Kidney (tissue), 14 donors: ENCODE results near the gene FBXL7. TPM values are rescaled to one million over a fixed set of nuclear protein-coding genes. Genes with fewer than 3 reads are reported as not detected.

ENCODE experiments used
- DNase-seq, 5 donors: peaks; one replicate each; pipeline ENCODE4 v3.0.0-alpha.2; 2013 to 2020
- FAIRE-seq: peaks from 2 replicates; lab custom pipeline; 2012; peaks lifted over from hg19 to GRCh38; lab: Jason Lieb, UNC
- H3K27ac ChIP-seq, 2 donors: one replicate each; pipeline ENCODE4 v1.7.0; 2013; ENCODE audit warnings: low read depth in 2 of 2, low read length in 2 of 2, inconsistent platforms in 1 of 2
- H3K27me3 ChIP-seq: one replicate; pipeline ENCODE4 v1.7.1; 2013; ENCODE audit warnings: low read length, inconsistent platforms; ENCODE audit not compliant: control insufficient read depth, insufficient read depth
- H3K36me3 ChIP-seq, 3 donors: one replicate each; pipeline versions ENCODE4 v1.7.0 to v1.7.1; 2013; ENCODE audit warnings: low read length in 3 of 3, control low read depth in 1 of 3, inconsistent platforms in 1 of 3; ENCODE audit not compliant: insufficient read depth in 3 of 3, control insufficient read depth in 2 of 3
- H3K4me1 ChIP-seq, 3 donors: one replicate each; pipeline versions ENCODE4 v1.7.0 to v1.7.1; 2013; ENCODE audit warnings: low read length in 3 of 3, inconsistent platforms in 1 of 3, low read depth in 1 of 3; ENCODE audit not compliant: control insufficient read depth in 2 of 3, insufficient read depth in 2 of 3
- H3K4me3 ChIP-seq, 3 donors: one replicate each; pipeline versions ENCODE4 v1.7.0 to v1.8.1; 2013; ENCODE audit warnings: low read length in 3 of 3, control low read depth in 1 of 3, inconsistent platforms in 1 of 3
- H3K9ac ChIP-seq, 3 donors: one replicate each; pipeline versions ENCODE4 v1.7.0 to v1.7.1; 2013; ENCODE audit warnings: low read length in 3 of 3, control low read depth in 1 of 3, inconsistent platforms in 1 of 3
- H3K9me3 ChIP-seq, 3 donors: one replicate each; pipeline versions ENCODE4 v1.7.0 to v1.7.1; 2013; ENCODE audit warnings: low read length in 3 of 3, control low read depth in 1 of 3, inconsistent platforms in 1 of 3; ENCODE audit not compliant: control insufficient read depth in 2 of 3, insufficient read depth in 1 of 3
- CTCF ChIP-seq: IDR thresholded peaks from 3 replicates; pipeline ENCODE4 v1.5.1; 2012; ENCODE audit warnings: mild to moderate bottlenecking, moderate library complexity, borderline replicate concordance; ENCODE audit not compliant: insufficient read depth; ENCODE audit errors: extremely low read depth
- intact Hi-C: fragments of 100-400 bp; cut with DNase I; formaldehyde crosslinking; loops from one replicate; pipeline ENCODE4 v1.11.1; 2022
- polyA plus RNA-seq: library from polyadenylated mRNA; stranded (reverse); fragments of 350-450 nt; fragmentation: Illumina TruSeq; extraction: RNeasy Lipid Tissue Mini Kit (QIAGEN cat#74804); gene quantifications from one replicate; pipeline ENCODE4 v1.2.3, GENCODE V29; 2014; ENCODE audit warnings: low read depth, low replicate concordance; ENCODE audit not compliant: insufficient read depth
- total RNA-seq: library from RNA; stranded (reverse); fragmentation: NEBNext Ultra II Directional; extraction: Animal tissue kit (Norgen Biotek cat#: 25700); gene quantifications from one replicate; pipeline ENCODE4 v1.2.1, GENCODE V29; 2021
- donor health status: control.
- donor health status: control.
- donor health status: control.
- donor health status: control.
- donor health status: control.
- donor health status: DM: yes; HTN: yes; CAD: no.
- donor health status: Normal renal cell carcinoma (clear cell type).

Gene FBXL7
- total and polyA plus RNA-seq, 2 donors from 2014 or later = 3.9 to 6.1 TPM

DNA sequence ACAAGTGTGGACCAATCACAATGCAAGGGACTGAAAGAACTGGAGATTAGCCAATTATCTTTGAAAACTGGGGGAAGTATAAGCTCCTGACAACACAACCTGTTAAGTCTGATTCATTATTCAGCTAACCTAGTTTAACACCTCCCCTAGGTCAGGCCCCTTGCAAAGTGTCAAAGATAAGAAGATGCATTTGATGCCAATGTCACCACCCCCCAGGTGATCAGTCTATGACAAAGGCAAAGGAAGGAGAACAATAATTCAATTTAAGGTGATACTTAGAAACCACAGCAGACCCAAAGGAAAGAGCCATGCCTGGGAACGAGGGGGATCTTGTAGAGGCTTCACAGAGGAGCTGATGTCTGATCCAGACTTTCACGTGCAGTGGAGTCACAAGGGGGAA is 137.9 kb downstream of the FBXL7 start:
- Histone ChIP-seq H3K9me3 (no peaks in the 10 kb centered on the region), H3K36me3 (no peaks in the 10 kb centered on the region), H3K4me1 (no peaks in the 10 kb centered on the region), H3K27me3 (no peaks in the 10 kb centered on the region), H3K27ac (no peak overlapping the region), H3K9ac (no peak overlapping the region), H3K4me3 (no peak overlapping the region)
- TF ChIP-seq CTCF = no peak
- intact Hi-C loops = no loop called here
- FAIRE-seq (no peak), DNase-seq (no peak)

GRCh38 chr5:15638296-15638695 is 138.3 kb downstream of the FBXL7 start:
- no peak for TF ChIP-seq CTCF
- DNase-seq = no peak
- no peak overlapping the region for H3K4me3 ChIP-seq
- H3K27me3 ChIP-seq = no peaks in the 10 kb centered on the region
- no peaks in the 10 kb centered on the region for H3K36me3 ChIP-seq
- intact Hi-C loops = no loop called here
- H3K27ac ChIP-seq = no peak overlapping the region
- no peaks in the 10 kb centered on the region for H3K4me1 ChIP-seq
- H3K9ac ChIP-seq = no peak overlapping the region
- no peaks in the 10 kb centered on the region for H3K9me3 ChIP-seq
- no peak for FAIRE-seq

DNA sequence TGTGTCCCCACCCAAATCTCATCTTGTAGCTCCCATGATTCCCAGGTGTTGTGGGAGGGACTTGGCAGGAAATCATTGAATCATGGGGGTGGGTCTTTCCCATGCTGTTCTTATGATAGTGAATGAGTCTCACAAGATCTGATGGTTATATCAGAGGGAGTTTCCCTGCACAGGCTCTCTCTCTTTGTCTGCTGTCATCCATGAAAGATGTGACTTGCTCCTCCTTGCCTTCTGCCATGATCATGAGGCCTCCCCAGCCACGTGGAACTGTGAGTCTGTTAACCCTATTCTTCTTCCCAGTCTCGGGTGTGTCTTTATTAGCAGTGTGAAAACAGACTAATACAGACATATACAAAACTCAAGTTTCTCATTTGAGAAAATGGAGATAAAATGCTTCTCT is 139.3 kb downstream of the FBXL7 start:
- FAIRE-seq = no peak
- no peaks in the 10 kb centered on the region for H3K4me1 ChIP-seq
- H3K36me3 ChIP-seq = no peaks in the 10 kb centered on the region
- no peak overlapping the region for H3K4me3 ChIP-seq
- intact Hi-C loops = no loop called here
- H3K9me3 ChIP-seq = no peaks in the 10 kb centered on the region
- H3K9ac ChIP-seq = no peak overlapping the region
- H3K27ac ChIP-seq = no peak overlapping the region
- no peak for DNase-seq
- no peak for TF ChIP-seq CTCF
- no peaks in the 10 kb centered on the region for H3K27me3 ChIP-seq

DNA sequence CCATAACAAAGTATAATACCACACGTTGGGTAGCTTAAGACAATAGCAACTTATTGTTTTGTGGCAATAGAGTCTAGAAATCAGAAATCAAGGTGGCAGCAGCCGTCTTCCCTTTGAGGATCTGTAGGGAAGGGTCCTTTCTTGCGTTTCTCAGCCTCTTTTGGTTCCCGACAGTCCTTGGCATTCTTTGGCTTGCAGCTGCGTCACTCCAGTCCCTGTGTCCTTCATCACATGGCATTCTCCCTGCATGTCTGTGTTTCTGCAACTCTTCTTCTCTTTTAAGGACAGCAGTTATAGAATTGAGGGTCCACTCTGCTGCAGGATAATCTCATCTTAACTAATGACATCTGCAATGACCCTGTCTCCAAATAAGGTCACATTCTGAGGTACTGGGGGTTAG is 140.1 kb downstream of the FBXL7 start:
- FAIRE-seq (no peak), DNase-seq (no peak)
- Histone ChIP-seq H3K4me1 (no peaks in the 10 kb centered on the region), H3K36me3 (no peaks in the 10 kb centered on the region), H3K9me3 (no peaks in the 10 kb centered on the region), H3K4me3 (no peak overlapping the region), H3K27me3 (no peaks in the 10 kb centered on the region), H3K27ac (no peak overlapping the region), H3K9ac (no peak overlapping the region)
- TF ChIP-seq CTCF = no peak
- intact Hi-C loops = no loop called here
